Suprapubic skin (tissue), 4 donors: ENCODE results near the gene BSND. TPM values are rescaled to one million over a fixed set of nuclear protein-coding genes. Genes with fewer than 3 reads are reported as not detected.

Experiments used
- DNase-seq, 2 donors: peaks; one replicate each; pipeline ENCODE4 v3.0.0-alpha.2; 2019; ENCODE audit warnings: low spot score in 2 of 2
- H3K27ac ChIP-seq: fragments of 200-600 bp; sonication (generic); one replicate; pipeline ENCODE4 v1.5.1; 2019
- H3K27me3 ChIP-seq: fragments of 200-600 bp; sonication (generic); one replicate; pipeline ENCODE4 v1.5.1; 2019
- H3K36me3 ChIP-seq: fragments of 200-600 bp; sonication (generic); one replicate; pipeline ENCODE4 v1.5.1; 2019
- H3K4me1 ChIP-seq: fragments of 200-600 bp; sonication (generic); one replicate; pipeline ENCODE4 v1.5.1; 2019
- H3K4me3 ChIP-seq: fragments of 200-600 bp; sonication (generic); one replicate; pipeline ENCODE4 v1.5.1; 2019; ENCODE audit warnings: mild to moderate bottlenecking
- H3K9me3 ChIP-seq: fragments of 200-600 bp; sonication (generic); one replicate; pipeline ENCODE4 v1.5.1; 2019
- EP300 ChIP-seq: sonication (generic); formaldehyde crosslinking; IDR thresholded peaks from one replicate; pipeline ENCODE4 v1.6.1; 2017; ENCODE audit warnings: antibody characterized with exemption
- POLR2A ChIP-seq, 2 donors: fragments of 450-650 bp; IDR thresholded peaks; one replicate each; pipeline ENCODE4 v1.6.1; 2017; ENCODE audit warnings: antibody characterized with exemption in 2 of 2, mild to moderate bottlenecking in 2 of 2, moderate library complexity in 2 of 2
- POLR2AphosphoS5 ChIP-seq, 3 donors: sonication (generic); formaldehyde crosslinking; IDR thresholded peaks; one replicate each; pipeline ENCODE4 v1.6.1; 2017; ENCODE audit warnings: antibody characterized with exemption in 3 of 3
- WGBS: methylation state at CpG from one replicate; pipeline ENCODE4 v1.1.5; 2018; 5-methylcytosine and 5-hydroxymethylcytosine counted together
- total RNA-seq, 4 donors: library from RNA; depleted of rRNA; stranded (reverse); fragments of >200 nt; gene quantifications; one replicate each; pipeline ENCODE4 v1.1.0, GENCODE V29; 2016
- TF ChIP-seq, protein P1 (sequence below), 2 donors: fragments of 200-600 bp in 1 of 2; fragments of 450-650 bp in 1 of 2; sonication (generic) in 1 of 2; IDR thresholded peaks; one replicate each; pipeline ENCODE4 v1.5.1; 2016 to 2019; ENCODE audit warnings: antibody characterized with exemption in 2 of 2, mild to moderate bottlenecking in 1 of 2, moderate library complexity in 1 of 2

Gene BSND
- total RNA-seq, 4 donors from 2014 or later = not detected

DNA sequence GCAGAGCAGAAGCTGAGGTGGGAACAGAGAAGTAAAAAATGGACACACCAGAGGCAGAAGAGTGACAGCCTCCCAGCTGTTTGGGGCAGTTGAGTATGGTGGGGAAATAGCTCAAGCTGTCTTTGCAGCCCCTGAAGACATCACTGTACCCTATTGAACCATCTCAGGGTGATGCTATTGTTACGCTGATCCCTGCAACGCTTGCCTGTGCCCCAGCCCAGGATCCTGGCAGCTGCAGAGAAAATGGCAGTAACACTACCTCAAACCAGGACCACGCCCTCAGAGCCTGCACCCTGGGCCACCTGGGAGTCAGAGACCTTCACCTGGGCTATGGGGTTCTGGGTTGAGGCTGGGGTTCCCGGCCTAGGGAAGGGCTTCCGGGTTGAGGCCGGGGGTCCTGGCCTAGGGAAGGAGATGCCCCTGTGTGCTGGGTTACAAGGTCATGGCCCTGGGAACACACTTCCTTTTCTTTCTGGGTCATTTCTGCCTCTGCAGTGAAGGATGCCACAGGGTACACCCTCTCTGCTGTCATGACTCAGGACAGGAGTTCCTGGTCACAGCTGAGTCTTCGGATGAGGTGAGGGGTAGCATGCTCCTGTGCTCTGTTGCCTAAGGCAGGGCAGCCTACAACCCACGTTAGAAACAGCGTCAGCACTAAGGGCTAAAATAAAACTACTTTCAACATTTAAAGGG, 11.6 kb downstream of the BSND start:
- no peaks in the 10 kb centered on the region for H3K4me1 ChIP-seq
- peaks cover 10% of the 10 kb centered on the region for H3K27me3 ChIP-seq
- TF ChIP-seq, protein P1, sequence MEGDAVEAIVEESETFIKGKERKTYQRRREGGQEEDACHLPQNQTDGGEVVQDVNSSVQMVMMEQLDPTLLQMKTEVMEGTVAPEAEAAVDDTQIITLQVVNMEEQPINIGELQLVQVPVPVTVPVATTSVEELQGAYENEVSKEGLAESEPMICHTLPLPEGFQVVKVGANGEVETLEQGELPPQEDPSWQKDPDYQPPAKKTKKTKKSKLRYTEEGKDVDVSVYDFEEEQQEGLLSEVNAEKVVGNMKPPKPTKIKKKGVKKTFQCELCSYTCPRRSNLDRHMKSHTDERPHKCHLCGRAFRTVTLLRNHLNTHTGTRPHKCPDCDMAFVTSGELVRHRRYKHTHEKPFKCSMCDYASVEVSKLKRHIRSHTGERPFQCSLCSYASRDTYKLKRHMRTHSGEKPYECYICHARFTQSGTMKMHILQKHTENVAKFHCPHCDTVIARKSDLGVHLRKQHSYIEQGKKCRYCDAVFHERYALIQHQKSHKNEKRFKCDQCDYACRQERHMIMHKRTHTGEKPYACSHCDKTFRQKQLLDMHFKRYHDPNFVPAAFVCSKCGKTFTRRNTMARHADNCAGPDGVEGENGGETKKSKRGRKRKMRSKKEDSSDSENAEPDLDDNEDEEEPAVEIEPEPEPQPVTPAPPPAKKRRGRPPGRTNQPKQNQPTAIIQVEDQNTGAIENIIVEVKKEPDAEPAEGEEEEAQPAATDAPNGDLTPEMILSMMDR (IDR thresholded peaks at IDR 0.05) = no peak
- TF ChIP-seq POLR2AphosphoS5 (IDR thresholded peaks at IDR 0.05) = no peak
- no peak for TF ChIP-seq POLR2A (IDR thresholded peaks at IDR 0.05)
- no peak for TF ChIP-seq EP300
- H3K4me3 ChIP-seq = no peak overlapping the region
- DNase-seq = no peak
- no peak overlapping the region for H3K27ac ChIP-seq
- H3K36me3 ChIP-seq = no peaks in the 10 kb centered on the region
- no peaks in the 10 kb centered on the region for H3K9me3 ChIP-seq
- 89% methylated on average over 6 of the region's 9 CpGs for WGBS

GRCh38 chr1:55010887-55011217, 12.1 kb downstream of the BSND start:
- Histone ChIP-seq H3K4me1 (no peaks in the 10 kb centered on the region), H3K4me3 (no peak overlapping the region), H3K27me3 (peaks cover 10% of the 10 kb centered on the region), H3K27ac (no peak overlapping the region), H3K9me3 (no peaks in the 10 kb centered on the region), H3K36me3 (no peaks in the 10 kb centered on the region)
- 90% methylated on average over 4 of the region's 7 CpGs for WGBS
- DNase-seq = no peak
- TF ChIP-seq POLR2AphosphoS5 (IDR thresholded peaks at IDR 0.05) (no peak), POLR2A (IDR thresholded peaks at IDR 0.05) (no peak), EP300 (no peak)
- TF ChIP-seq, protein P1 (IDR thresholded peaks at IDR 0.05) = no peak

GRCh38 chr1:55012661-55013060, 13.9 kb downstream of the BSND start:
- TF ChIP-seq EP300 (no peak), POLR2AphosphoS5 (IDR thresholded peaks at IDR 0.05) (no peak), POLR2A (IDR thresholded peaks at IDR 0.05) (no peak)
- TF ChIP-seq, protein P1 (IDR thresholded peaks at IDR 0.05) = no peak
- 80% methylated on average over 1 of the region's 1 CpG for WGBS
- no peaks in the 10 kb centered on the region for H3K9me3 ChIP-seq
- peaks cover 10% of the 10 kb centered on the region for H3K27me3 ChIP-seq
- DNase-seq = no peak
- H3K4me1 ChIP-seq = no peaks in the 10 kb centered on the region
- H3K27ac ChIP-seq = no peak overlapping the region
- no peaks in the 10 kb centered on the region for H3K36me3 ChIP-seq
- no peak overlapping the region for H3K4me3 ChIP-seq

- DNase-seq = no peak
- no peaks in the 10 kb centered on the region for H3K4me1 ChIP-seq
- no peaks in the 10 kb centered on the region for H3K9me3 ChIP-seq
- H3K36me3 ChIP-seq = no peaks in the 10 kb centered on the region
- TF ChIP-seq EP300 = no peak
- no peak for TF ChIP-seq POLR2AphosphoS5 (IDR thresholded peaks at IDR 0.05)
- TF ChIP-seq POLR2A (IDR thresholded peaks at IDR 0.05) = no peak
- TF ChIP-seq, protein P1 (IDR thresholded peaks at IDR 0.05) = no peak
- H3K4me3 ChIP-seq = no peak overlapping the region
- H3K27ac ChIP-seq = no peak overlapping the region
- H3K27me3 ChIP-seq = peaks cover 13% of the 10 kb centered on the region
- 83% methylated on average over 4 of the region's 5 CpGs for WGBS
Observed at GRCh38 chr1:55015123-55015522, 16.4 kb downstream of the BSND start.

- no peak for TF ChIP-seq POLR2AphosphoS5 (IDR thresholded peaks at IDR 0.05)
- no peak for TF ChIP-seq POLR2A (IDR thresholded peaks at IDR 0.05)
- TF ChIP-seq, protein P1 (IDR thresholded peaks at IDR 0.05) = no peak
- H3K36me3 ChIP-seq = no peaks in the 10 kb centered on the region
- H3K4me3 ChIP-seq = no peak overlapping the region
- H3K9me3 ChIP-seq = no peaks in the 10 kb centered on the region
- no peak for DNase-seq
- H3K4me1 ChIP-seq = no peaks in the 10 kb centered on the region
- no peak overlapping the region for H3K27ac ChIP-seq
- peaks cover 14% of the 10 kb centered on the region for H3K27me3 ChIP-seq
- 60% methylated on average over 12 of the region's 12 CpGs for WGBS
Observed at GRCh38 chr1:55015731-55016620, 17.2 kb downstream of the BSND start.
